GM12878 (cell line): ENCODE measurements around the gene ZNF189. TPM values are rescaled to one million over a fixed set of nuclear protein-coding genes. Genes with fewer than 3 reads are reported as not detected.

Source experiments
- ATAC-seq: fragments of 200-7000 bp; cut with Tn5 transposase; 3 replicates; pipeline ENCODE4 v1.9.1; 2020; ENCODE audit warnings: mild to moderate bottlenecking, moderate library complexity
- BruUV-seq: library from RNA; stranded (reverse); fragments of 400-500 nt; replicated peaks from 2 replicates; lab custom pipeline; 2021; lab: Mats Ljungman, UMichigan
- CTCF ChIA-PET: fragments of 300-600 bp; sonication (Branson Sonifier 250); formaldehyde crosslinking; extraction: SDS; loops from one replicate; lab custom pipeline; 2021; ENCODE audit warnings: inconsistent platforms; lab: Yijun Ruan, JAX
- POLR2A ChIA-PET: fragments of 350-600 bp; formaldehyde crosslinking; extraction: SDS; loops from one replicate; lab custom pipeline; 2021; ENCODE audit warnings: inconsistent platforms; lab: Charles Lee
- RAD21 ChIA-PET: fragments of 300-600 bp; sonication (Branson Sonifier 250); formaldehyde crosslinking; loops from one replicate; lab custom pipeline; 2023; ENCODE audit warnings: antibody characterized with exemption; ENCODE audit not compliant: unreplicated experiment; lab: Charles Lee
- SMC1A ChIA-PET: fragments of 300-600 bp; sonication (Branson Sonifier 250); formaldehyde crosslinking; loops from one replicate; lab custom pipeline; 2023; ENCODE audit not compliant: unreplicated experiment, uncharacterized antibody; lab: Charles Lee
- DNase-seq: peaks from one replicate; pipeline ENCODE4 v3.0.0-alpha.2; 2011; ENCODE audit warnings: low read depth, low spot score
- FAIRE-seq: peaks from 3 replicates; lab custom pipeline; 2011; peaks lifted over from hg19 to GRCh38; lab: Jason Lieb, UNC
- H2AFZ ChIP-seq: 2 replicates; pipeline ENCODE4 v1.6.0; 2011; ENCODE audit warnings: low read depth, low read length, control low read depth; ENCODE audit not compliant: control insufficient read depth
- H3K27ac ChIP-seq: 2 replicates; pipeline ENCODE4 v1.5.1; 2011; ENCODE audit warnings: control low read depth; ENCODE audit not compliant: control insufficient read depth, insufficient read depth
- H3K27me3 ChIP-seq, 2 experiments: replicated peaks in 1 of 2; 2 replicates each; pipeline versions ENCODE4 v1.6.0 to v1.6.1; 2011; ENCODE audit warnings: low read length in 1 of 2; ENCODE audit not compliant: control insufficient read depth in 2 of 2, insufficient read depth in 2 of 2
- H3K36me3 ChIP-seq, 2 experiments: 2 replicates each; pipeline ENCODE4 v1.5.1; 2011; ENCODE audit warnings: low read length in 1 of 2; ENCODE audit not compliant: control insufficient read depth in 2 of 2, insufficient read depth in 2 of 2
- H3K4me1 ChIP-seq: 2 replicates; pipeline ENCODE4 v1.6.1; 2011; ENCODE audit warnings: mild to moderate bottlenecking, low read length, moderate library complexity, mixed read lengths; ENCODE audit not compliant: control insufficient read depth, insufficient read depth
- H3K4me2 ChIP-seq: 2 replicates; pipeline ENCODE4 v1.6.0; 2011; ENCODE audit warnings: control low read depth; ENCODE audit not compliant: control insufficient read depth, insufficient read depth
- H3K4me3 ChIP-seq: fragments of 200-600 bp; sonication (generic); 2 replicates; pipeline ENCODE4 v1.5.1; 2016
- H3K79me2 ChIP-seq: 2 replicates; pipeline ENCODE4 v1.6.0; 2011; ENCODE audit warnings: low read length; ENCODE audit not compliant: control insufficient read depth, insufficient read depth
- H3K9ac ChIP-seq: 2 replicates; pipeline ENCODE4 v1.8.0; 2011; ENCODE audit warnings: low read length, control low read depth, mixed read lengths; ENCODE audit not compliant: control insufficient read depth, insufficient read depth
- H3K9me3 ChIP-seq: replicated peaks from 3 replicates; pipeline ENCODE4 v1.5.1; 2011; ENCODE audit warnings: mild to moderate bottlenecking, low read length; ENCODE audit not compliant: control insufficient read depth, insufficient read depth
- H4K20me1 ChIP-seq: 2 replicates; pipeline ENCODE4 v1.6.0; 2011; ENCODE audit not compliant: control insufficient read depth, insufficient read depth
- BMI1 ChIP-seq: fragments of 450-650 bp; IDR thresholded peaks from 2 replicates; pipeline ENCODE4 v1.6.1; 2016; ENCODE audit warnings: mild to moderate bottlenecking, moderate library complexity, borderline replicate concordance
- CEBPB ChIP-seq, 2 experiments: fragments of 150-350 bp in 1 of 2; IDR thresholded peaks; 2 replicates each; pipeline ENCODE4 v1.6.1; 2012 to 2014; ENCODE audit warnings: low read depth in 2 of 2, low read length in 2 of 2, borderline replicate concordance in 1 of 2, inconsistent platforms in 1 of 2
- IKZF2 ChIP-seq, 2 experiments: fragments of 450-650 bp; IDR thresholded peaks; 2 replicates each; pipeline ENCODE4 v1.6.1; 2017; ENCODE audit warnings: mild to moderate bottlenecking in 2 of 2, moderate library complexity in 2 of 2
- SUPT20H ChIP-seq: IDR thresholded peaks from 2 replicates; pipeline ENCODE4 v1.6.1; 2011; ENCODE audit warnings: low read depth, mild to moderate bottlenecking, low read length, moderate library complexity, borderline replicate concordance; ENCODE audit not compliant: control insufficient read depth
- ZNF592 ChIP-seq: fragments of 450-650 bp; IDR thresholded peaks from 2 replicates; pipeline ENCODE4 v1.6.1; 2017; ENCODE audit warnings: mild to moderate bottlenecking, moderate library complexity
- ZZZ3 ChIP-seq: IDR thresholded peaks from 2 replicates; pipeline ENCODE4 v1.6.1; 2011; ENCODE audit warnings: low read depth; ENCODE audit not compliant: control insufficient read depth, insufficient read length
- WGBS: methylation state at CpG from one replicate; pipeline ENCODE4 v1.1.6; 2016; ENCODE audit warnings: low lambda C conversion rate; ENCODE audit not compliant: insufficient replicate concordance, insufficient coverage; ENCODE audit errors: missing lambda C conversion rate; 5-methylcytosine and 5-hydroxymethylcytosine counted together
- in situ Hi-C: fragments of 300-500 bp; cut with MboI; formaldehyde crosslinking; loops from 9 replicates; pipeline ENCODE4 v1.14.3; 2018; ENCODE audit warnings: mixed read lengths
- intact Hi-C: fragments of 100-400 bp; cut with micrococcal nuclease; formaldehyde crosslinking; loops from one replicate; pipeline ENCODE4 v1.14.2; 2022; ENCODE audit not compliant: unreplicated experiment
- polyA plus RNA-seq, 11 experiments: library from polyadenylated mRNA; depleted of rRNA in 4 of 11; unstranded in 6 of 11; stranded (reverse) in 5 of 11; fragments of >200 nt; fragmentation: Nextera tagmentation in 4 of 11; fragmentation: Illumina TruSeq in 1 of 11; extraction: Ambion mirVana in 4 of 11; extraction: Trizol in 1 of 11; gene quantifications; 1 replicate in 1 of 11; 2 replicates in 10 of 11; pipeline versions ENCODE4 v1.2.1 to v1.2.3, GENCODE V29; 2011 to 2016; ENCODE audit warnings: inconsistent platforms in 2 of 11, missing spikeins in 2 of 11, low read depth in 1 of 11
- total RNA-seq, 4 experiments: library from RNA; depleted of rRNA in 3 of 4; stranded (reverse); fragments of >200 nt in 3 of 4; fragmentation: Illumina TruSeq in 1 of 4; extraction: Trizol in 1 of 4; gene quantifications; 2 replicates each; pipeline versions ENCODE4 v1.2.1 to v1.2.3, GENCODE V29; 2013 to 2021
- TF ChIP-seq, protein P1 (sequence below): fragments of 150-350 bp; IDR thresholded peaks from 2 replicates; pipeline ENCODE4 v1.6.1; 2016; ENCODE audit warnings: low read depth, low read length

Gene ZNF189
- total and polyA plus RNA-seq, 10 of the 15 experiments (the other 5 are each of a cell fraction or from before 2014, with no cell fraction given): 3.1 to 12.3 (median 7.4) TPM

- TF ChIP-seq, protein P1, sequence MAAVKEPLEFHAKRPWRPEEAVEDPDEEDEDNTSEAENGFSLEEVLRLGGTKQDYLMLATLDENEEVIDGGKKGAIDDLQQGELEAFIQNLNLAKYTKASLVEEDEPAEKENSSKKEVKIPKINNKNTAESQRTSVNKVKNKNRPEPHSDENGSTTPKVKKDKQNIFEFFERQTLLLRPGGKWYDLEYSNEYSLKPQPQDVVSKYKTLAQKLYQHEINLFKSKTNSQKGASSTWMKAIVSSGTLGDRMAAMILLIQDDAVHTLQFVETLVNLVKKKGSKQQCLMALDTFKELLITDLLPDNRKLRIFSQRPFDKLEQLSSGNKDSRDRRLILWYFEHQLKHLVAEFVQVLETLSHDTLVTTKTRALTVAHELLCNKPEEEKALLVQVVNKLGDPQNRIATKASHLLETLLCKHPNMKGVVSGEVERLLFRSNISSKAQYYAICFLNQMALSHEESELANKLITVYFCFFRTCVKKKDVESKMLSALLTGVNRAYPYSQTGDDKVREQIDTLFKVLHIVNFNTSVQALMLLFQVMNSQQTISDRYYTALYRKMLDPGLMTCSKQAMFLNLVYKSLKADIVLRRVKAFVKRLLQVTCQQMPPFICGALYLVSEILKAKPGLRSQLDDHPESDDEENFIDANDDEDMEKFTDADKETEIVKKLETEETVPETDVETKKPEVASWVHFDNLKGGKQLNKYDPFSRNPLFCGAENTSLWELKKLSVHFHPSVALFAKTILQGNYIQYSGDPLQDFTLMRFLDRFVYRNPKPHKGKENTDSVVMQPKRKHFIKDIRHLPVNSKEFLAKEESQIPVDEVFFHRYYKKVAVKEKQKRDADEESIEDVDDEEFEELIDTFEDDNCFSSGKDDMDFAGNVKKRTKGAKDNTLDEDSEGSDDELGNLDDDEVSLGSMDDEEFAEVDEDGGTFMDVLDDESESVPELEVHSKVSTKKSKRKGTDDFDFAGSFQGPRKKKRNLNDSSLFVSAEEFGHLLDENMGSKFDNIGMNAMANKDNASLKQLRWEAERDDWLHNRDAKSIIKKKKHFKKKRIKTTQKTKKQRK: no peak
Observed at GRCh38 chr9:101443364-101443771, 44.7 kb downstream of the ZNF189 start (continued).

GRCh38 chr9:101445353-101446029 lies 46.8 kb downstream of the ZNF189 start:
- no peak for ATAC-seq
- H3K79me2 ChIP-seq: no peaks in the 10 kb centered on the region
- TF ChIP-seq BMI1 (no peak), IKZF2 (IDR thresholded peaks at IDR 0.05) (peak in 1 of 2 experiments; percentile 28; a peak in 1 of 4 replicates), ZNF592 (no peak), SUPT20H (no peak), CEBPB (IDR thresholded peaks at IDR 0.05; ENCODE audit: borderline replicate concordance in 1 of 2, low read depth in 2 of 2, low read length in 2 of 2) (peak in 1 of 2 experiments; percentile 17; a peak in 1 of 4 replicates), ZZZ3 (no peak)
- TF ChIP-seq, all 136 proteins: peak for 2
- SMC1A ChIA-PET: interaction anchor here (0.8 to 2.5 kb wide), 6 partner anchors 10 to 90 kb away, joined by 3 to 12 read pairs (median 6); partner anchors contain the start of genes ALDOB, MRPL50 and ZNF189
- H3K4me2 ChIP-seq: no peak overlapping the region
- 4% methylated on average over 5 of the region's 5 CpGs for WGBS
- H3K4me1 ChIP-seq: no peaks in the 10 kb centered on the region
- CTCF ChIA-PET: interaction anchor here (0.6 to 2.2 kb wide), 11 partner anchors 9 to 92 kb away, joined by 3 to 6 read pairs (median 4); partner anchors contain the start of genes MRPL50, RNF20 and ZNF189
- no peak for DNase-seq
- no peaks in the 10 kb centered on the region for H3K9me3 ChIP-seq
- FAIRE-seq: no peak
- in situ Hi-C loops: no loop called here
- H3K27ac ChIP-seq: no peak overlapping the region
- H3K9ac ChIP-seq: no peak overlapping the region
- RAD21 ChIA-PET: interaction anchor here (0.9 to 1.6 kb wide), 5 partner anchors 18 to 88 kb away, joined by 3 to 6 read pairs (median 3); partner anchors contain the start of genes MRPL50 and ZNF189
- H2AFZ ChIP-seq: no peak overlapping the region
- peaks cover 0 to 3% of the 10 kb centered on the region in 2 experiments; a peak in 2 of 4 replicates for H3K27me3 ChIP-seq
- no peaks in the 10 kb centered on the region for H3K36me3 ChIP-seq
- H4K20me1 ChIP-seq: no peaks in the 10 kb centered on the region
- H3K4me3 ChIP-seq: no peak overlapping the region
- BruUV-seq: no TSS peak
- POLR2A ChIA-PET: interaction anchor here (1.0 to 1.8 kb wide), 4 partner anchors 14 to 46 kb away, joined by 3 to 9 read pairs (median 5); partner anchors contain the start of genes MRPL50 and ZNF189
- intact Hi-C loops: loop anchor here (5.0 kb wide), 1 partner anchor 48 kb away; the partner anchor contains the start of genes MRPL50 and ZNF189
